GM12865 (cell line): ENCODE results near the gene LRIG1.

ENCODE experiments used
- DNase-seq: peaks from one replicate; pipeline ENCODE4 v3.0.0; 2010; ENCODE audit warnings: low read depth
- H3K4me3 ChIP-seq: 2 replicates; pipeline ENCODE4 v1.5.1; 2011; ENCODE audit warnings: mild to moderate bottlenecking, low read depth, low read length, control low read depth
- CTCF ChIP-seq: IDR thresholded peaks from 2 replicates; pipeline ENCODE4 v1.5.1; 2011; ENCODE audit warnings: low read length, control low read depth, low read depth, inconsistent platforms; ENCODE audit not compliant: insufficient read depth; ENCODE audit errors: missing control alignments

The LRIG1 gene

GRCh38 chr3:66405701-66406091 lies 95.1 kb downstream of the LRIG1 start:
- no peak overlapping the region for H3K4me3 ChIP-seq
- TF ChIP-seq CTCF = no peak
- no peak for DNase-seq

GRCh38 chr3:66404903-66405700 lies 95.7 kb downstream of the LRIG1 start:
- DNase-seq = no peak
- H3K4me3 ChIP-seq = no peak overlapping the region
- TF ChIP-seq CTCF = no peak

- no peak for TF ChIP-seq CTCF
- no peak overlapping the region for H3K4me3 ChIP-seq
- DNase-seq = no peak
Measured at GRCh38 chr3:66404197-66404596, 96.6 kb downstream of the LRIG1 start.

GRCh38 chr3:66403323-66403990 lies 97.4 kb downstream of the LRIG1 start:
- H3K4me3 ChIP-seq = no peak overlapping the region
- no peak for DNase-seq
- TF ChIP-seq CTCF = no peak

GRCh38 chr3:66402596-66403290 lies 98.1 kb downstream of the LRIG1 start:
- TF ChIP-seq CTCF = no peak
- no peak for DNase-seq
- no peak overlapping the region for H3K4me3 ChIP-seq

GRCh38 chr3:66401675-66402491 lies 98.9 kb downstream of the LRIG1 start:
- no peak for DNase-seq
- no peak for TF ChIP-seq CTCF
- H3K4me3 ChIP-seq = no peak overlapping the region
